H1 (cell line): ENCODE results near the gene DAPK2. TPM values are rescaled to one million over a fixed set of nuclear protein-coding genes. Genes with fewer than 3 reads are reported as not detected.

ENCODE experiments used
- CTCF ChIA-PET: fragments of 300-600 bp; sonication (Branson Sonifier 250); formaldehyde crosslinking; loops from one replicate; lab custom pipeline; 2021; ENCODE audit not compliant: partially characterized antibody; lab: Charles Lee
- POLR2A ChIA-PET: fragments of 300-600 bp; sonication (Branson Sonifier 250); formaldehyde crosslinking; loops from one replicate; lab custom pipeline; 2021; ENCODE audit warnings: inconsistent platforms; ENCODE audit not compliant: partially characterized antibody; lab: Charles Lee
- DNase-seq, 2 experiments: peaks; one replicate each; pipeline versions ENCODE4 v3.0.0 to v3.0.0-alpha.2; 2010 to 2022; ENCODE audit warnings: low spot score in 2 of 2, low read depth in 1 of 2, mixed read lengths in 1 of 2
- FAIRE-seq: peaks from 2 replicates; lab custom pipeline; 2011; peaks lifted over from hg19 to GRCh38; lab: Jason Lieb, UNC
- H2AFZ ChIP-seq: 2 replicates; pipeline ENCODE4 v1.8.1; 2012; ENCODE audit warnings: low read length, inconsistent platforms
- H2AK5ac ChIP-seq: 2 replicates; pipeline ENCODE4 v1.6.1; 2013; ENCODE audit warnings: low read depth, low read length
- H2BK120ac ChIP-seq: replicated peaks from 2 replicates; pipeline ENCODE3; 2013; ENCODE audit warnings: low read depth, low read length, inconsistent platforms
- H2BK12ac ChIP-seq: 2 replicates; pipeline ENCODE4 v1.6.1; 2013; ENCODE audit warnings: low read depth, low read length
- H2BK15ac ChIP-seq: 2 replicates; pipeline ENCODE4 v1.6.1; 2013; ENCODE audit warnings: low read length
- H2BK20ac ChIP-seq: 2 replicates; pipeline ENCODE4 v1.6.1; 2013; ENCODE audit warnings: low read length
- H2BK5ac ChIP-seq: 2 replicates; pipeline ENCODE4 v1.6.1; 2013; ENCODE audit warnings: low read depth, low read length
- H3K14ac ChIP-seq: 2 replicates; pipeline ENCODE4 v1.6.1; 2013; ENCODE audit warnings: inconsistent platforms; ENCODE audit not compliant: insufficient read length
- H3K18ac ChIP-seq: 2 replicates; pipeline ENCODE4 v1.6.1; 2013; ENCODE audit warnings: low read length; ENCODE audit errors: extremely low read depth
- H3K23ac ChIP-seq: 2 replicates; pipeline ENCODE4 v1.6.1; 2013; ENCODE audit warnings: inconsistent platforms; ENCODE audit not compliant: insufficient read length
- H3K23me2 ChIP-seq: 2 replicates; pipeline ENCODE4 v1.6.1; 2013; ENCODE audit warnings: low read depth, low read length
- H3K27ac ChIP-seq: 2 replicates; pipeline ENCODE4 v1.6.1; 2011; ENCODE audit warnings: low read depth, low read length, inconsistent platforms
- H3K27me3 ChIP-seq, 4 experiments: replicated peaks in 1 of 4; 1 replicate in 1 of 4; 2 replicates in 3 of 4; pipeline versions ENCODE4 v1.6.1 to v1.8.1; 2011 to 2013; ENCODE audit warnings: low read length in 3 of 4, mild to moderate bottlenecking in 3 of 4, inconsistent platforms in 2 of 4, mixed read lengths in 2 of 4, moderate library complexity in 1 of 4; ENCODE audit not compliant: control insufficient read depth in 3 of 4, insufficient read depth in 3 of 4; ENCODE audit errors: extremely low read depth in 1 of 4
- H3K36me3 ChIP-seq, 4 experiments: 2 replicates each; pipeline versions ENCODE4 v1.6.1 to v1.8.1; 2011 to 2013; ENCODE audit warnings: mild to moderate bottlenecking in 4 of 4, low read length in 3 of 4, moderate library complexity in 2 of 4, control low read depth in 1 of 4, inconsistent platforms in 1 of 4; ENCODE audit not compliant: insufficient read depth in 4 of 4, control insufficient read depth in 2 of 4
- H3K4ac ChIP-seq: replicated peaks from 2 replicates; pipeline ENCODE3; 2013; ENCODE audit warnings: low read length, low read depth, mixed read lengths, inconsistent platforms; ENCODE audit not compliant: insufficient read length
- H3K4me1 ChIP-seq, 4 experiments: replicated peaks in 1 of 4; 1 replicate in 1 of 4; 2 replicates in 3 of 4; pipeline versions ENCODE4 v1.6.1 to v1.8.1; 2011 to 2013; ENCODE audit warnings: low read length in 3 of 4, inconsistent platforms in 2 of 4, mixed read lengths in 1 of 4; ENCODE audit not compliant: insufficient read depth in 4 of 4, control insufficient read depth in 3 of 4
- H3K4me2 ChIP-seq, 2 experiments: 2 replicates each; pipeline versions ENCODE4 v1.6.1 to v1.8.1; 2011 to 2013; ENCODE audit warnings: low read depth in 2 of 2, low read length in 2 of 2, control low read depth in 1 of 2, inconsistent platforms in 1 of 2, mild to moderate bottlenecking in 1 of 2; ENCODE audit not compliant: insufficient read depth in 1 of 2
- H3K4me3 ChIP-seq, 4 experiments: fragments of 200-600, 300-600 bp in 1 of 4; sonication (generic), shearing (Covaris generic), sonication (Bioruptor Twin) in 1 of 4; 2 replicates each; pipeline versions ENCODE4 v1.5.1 to v1.8.1; 2011 to 2016; ENCODE audit warnings: low read length in 4 of 4, low read depth in 3 of 4, control low read depth in 2 of 4, inconsistent platforms in 2 of 4, mild to moderate bottlenecking in 2 of 4, mixed read lengths in 1 of 4, moderate library complexity in 1 of 4; ENCODE audit not compliant: insufficient read depth in 2 of 4; ENCODE audit errors: extremely low read depth in 1 of 4
- H3K56ac ChIP-seq: replicated peaks from 2 replicates; pipeline ENCODE3; 2013; ENCODE audit warnings: low read depth, mild to moderate bottlenecking, mixed read lengths, low read length, inconsistent platforms; ENCODE audit not compliant: insufficient read length
- H3K79me1 ChIP-seq: 2 replicates; pipeline ENCODE4 v1.6.1; 2013; ENCODE audit warnings: low read depth, low read length, control low read depth
- H3K79me2 ChIP-seq, 2 experiments: 2 replicates each; pipeline versions ENCODE4 v1.6.1 to v1.8.1; 2012 to 2013; ENCODE audit warnings: low read length in 2 of 2, mild to moderate bottlenecking in 2 of 2, inconsistent platforms in 1 of 2; ENCODE audit not compliant: insufficient read depth in 2 of 2, control insufficient read depth in 1 of 2
- H3K9ac ChIP-seq, 4 experiments: replicated peaks in 1 of 4; 1 replicate in 1 of 4; 2 replicates in 3 of 4; pipeline versions ENCODE4 v1.6.1 to v1.8.1; 2011 to 2013; ENCODE audit warnings: low read depth in 3 of 4, low read length in 3 of 4, control low read depth in 2 of 4, mild to moderate bottlenecking in 2 of 4, moderate library complexity in 2 of 4, inconsistent platforms in 1 of 4; ENCODE audit errors: extremely low read depth in 1 of 4
- H3K9me3 ChIP-seq, 2 experiments: 2 replicates each; pipeline versions ENCODE4 v1.6.1 to v1.8.1; 2012 to 2013; ENCODE audit warnings: mild to moderate bottlenecking in 2 of 2, moderate library complexity in 2 of 2, control low read depth in 1 of 2, inconsistent platforms in 1 of 2, low read depth in 1 of 2, low read length in 1 of 2, mixed read lengths in 1 of 2; ENCODE audit not compliant: insufficient read depth in 2 of 2
- H4K20me1 ChIP-seq, 2 experiments: replicated peaks in 1 of 2; 2 replicates each; pipeline versions ENCODE3 to v1.8.1; 2011 to 2013; ENCODE audit warnings: inconsistent platforms in 2 of 2, low read length in 2 of 2, mild to moderate bottlenecking in 1 of 2; ENCODE audit not compliant: insufficient read depth in 2 of 2, control insufficient read depth in 1 of 2
- H4K5ac ChIP-seq: 2 replicates; pipeline ENCODE4 v1.6.1; 2013; ENCODE audit warnings: low read length, low read depth, mixed read lengths, inconsistent platforms; ENCODE audit not compliant: insufficient read length
- H4K8ac ChIP-seq: 2 replicates; pipeline ENCODE4 v1.8.0; 2013; ENCODE audit warnings: mild to moderate bottlenecking, moderate library complexity, low read length, inconsistent platforms; ENCODE audit not compliant: insufficient read depth; ENCODE audit errors: extremely low read depth
- H4K91ac ChIP-seq: replicated peaks from 2 replicates; pipeline ENCODE3; 2013; ENCODE audit warnings: low read length, mixed read lengths, inconsistent platforms; ENCODE audit not compliant: insufficient read length
- CBX5 ChIP-seq: fragments of 300-800, 300-1000 bp; sonication (generic); IDR thresholded peaks from 2 replicates; pipeline ENCODE4 v1.7.1; 2016; ENCODE audit warnings: antibody characterized with exemption, low read length, low read depth
- EZH2 ChIP-seq: fragments of 200-600 bp; sonication (generic); IDR thresholded peaks from 2 replicates; pipeline ENCODE4 v1.7.1; 2012; ENCODE audit warnings: low read depth, mild to moderate bottlenecking, moderate library complexity, low read length, inconsistent platforms; ENCODE audit not compliant: severe bottlenecking
- HDAC2 ChIP-seq, 2 experiments: fragments of 300-600 bp in 1 of 2; sonication (generic) in 1 of 2; IDR thresholded peaks; 2 replicates each; pipeline ENCODE4 v1.6.1; 2011 to 2012; ENCODE audit warnings: low read depth in 2 of 2, low read length in 2 of 2, mild to moderate bottlenecking in 2 of 2, moderate library complexity in 2 of 2, borderline replicate concordance in 1 of 2, inconsistent platforms in 1 of 2
- MAFK ChIP-seq: IDR thresholded peaks from 2 replicates; pipeline ENCODE4 v1.6.1; 2012; ENCODE audit warnings: low read depth, mild to moderate bottlenecking, improper control_type of control experiment, low read length
- TCF12 ChIP-seq: IDR thresholded peaks from 2 replicates; pipeline ENCODE4 v1.6.1; 2011; ENCODE audit warnings: low read depth, mild to moderate bottlenecking, low read length
- USF2 ChIP-seq: IDR thresholded peaks from 2 replicates; pipeline ENCODE4 v1.6.1; 2011; ENCODE audit warnings: low read length, improper control_type of control experiment
- ZNF274 ChIP-seq: IDR thresholded peaks from 2 replicates; pipeline ENCODE4 v1.7.0; 2012; ENCODE audit warnings: low read length, borderline replicate concordance; ENCODE audit errors: extremely low read depth
- WGBS, 2 experiments: shearing (Covaris generic) in 1 of 2; methylation state at CpG; one replicate each; pipeline versions ENCODE4 v1.1.6 to v1.1.7; 2013 to 2015; ENCODE audit warnings: low lambda C conversion rate in 2 of 2, mixed read lengths in 2 of 2, inconsistent platforms in 1 of 2, low coverage in 1 of 2, missing lambda C conversion rate in 1 of 2; ENCODE audit not compliant: insufficient replicate concordance in 2 of 2, insufficient coverage in 1 of 2, insufficient read length in 1 of 2; ENCODE audit errors: extremely low coverage in 1 of 2, missing lambda C conversion rate in 1 of 2; 5-methylcytosine and 5-hydroxymethylcytosine counted together
- polyA plus RNA-seq, 7 experiments: library from polyadenylated mRNA; depleted of rRNA in 3 of 7; stranded (reverse) in 5 of 7; unstranded in 2 of 7; fragments of >200 nt in 5 of 7; fragments of 200-250 nt in 2 of 7; gene quantifications; 1 replicate in 5 of 7; 2 replicates in 1 of 7; 4 replicates in 1 of 7; pipeline versions ENCODE4 v1.2.1 to v1.2.3, GENCODE V29; 2011 to 2013; ENCODE audit warnings: missing spikeins in 2 of 7, mixed read lengths in 2 of 7
- total RNA-seq: library from RNA; stranded (reverse); fragmentation: NEBNext Ultra II Directional; extraction: Animal tissue kit (Norgen Biotek cat#: 25700); gene quantifications from 2 replicates; pipeline ENCODE4 v1.2.1, GENCODE V29; 2021

Gene DAPK2
- total and polyA plus RNA-seq, 2 of the 8 experiments (the other 6 are each of a cell fraction or from before 2014, with no cell fraction given): 1.8 to 2.9 TPM

- H3K4me2 ChIP-seq: peak within 1 kb of the TSS; percentile 85 to 92
- H3K27ac ChIP-seq: peak within 1 kb of the TSS; percentile 66
- 2% methylated on average over 38 of the region's 41 CpGs; no CpG with 5 or more reads in 1 of the 2 experiments for WGBS, 2 experiments
- peaks cover 12% of the 10 kb centered on the region for H3K23me2 ChIP-seq
- H3K36me3 ChIP-seq: peaks cover 0 to 9% (median 0%) of the 10 kb centered on the region in 4 experiments; a peak in 2 of 8 replicates
- POLR2A ChIA-PET: interaction anchor here (0.6 to 2.1 kb wide), 16 partner anchors 10 to 493 kb away, joined by 3 to 10 read pairs (median 3); partner anchors contain the start of gene PPIB
- H2BK12ac ChIP-seq: peak within 1 kb of the TSS; percentile 75
- H4K20me1 ChIP-seq: peaks cover 0 to 2% of the 10 kb centered on the region in 2 experiments
- FAIRE-seq (peak; percentile 65), DNase-seq (peak; percentile 88 to 95)
- H2BK20ac ChIP-seq: peak within 1 kb of the TSS; percentile 75
- peak within 1 kb of the TSS; percentile 98 for H3K18ac ChIP-seq
- H2BK5ac ChIP-seq: peak within 1 kb of the TSS; percentile 80
- peak within 1 kb of the TSS; percentile 78 to 92 (median 83) for H3K4me3 ChIP-seq
- H3K4me1 ChIP-seq: peaks cover 2 to 6% (median 4%) of the 10 kb centered on the region in 4 experiments
- peaks cover 4% of the 10 kb centered on the region for H3K79me1 ChIP-seq
- peak within 1 kb of the TSS; percentile 32 to 94 (median 84) for H3K9ac ChIP-seq
- no peak within 1 kb of the TSS for H3K14ac ChIP-seq
- no peak within 1 kb of the TSS for H3K4ac ChIP-seq
- H3K9me3 ChIP-seq: no peaks in the 10 kb centered on the region
- no peaks in the 10 kb centered on the region for H3K27me3 ChIP-seq
- H4K8ac ChIP-seq: peak within 1 kb of the TSS; percentile 88; the same call in 1 of the 2 replicates
- peak within 1 kb of the TSS; percentile 35 for H3K56ac ChIP-seq
- H4K91ac ChIP-seq: no peak within 1 kb of the TSS
- H2BK120ac ChIP-seq: no peak within 1 kb of the TSS
- H4K5ac ChIP-seq: peak within 1 kb of the TSS; percentile 79
- H3K23ac ChIP-seq: no peak within 1 kb of the TSS
- H3K79me2 ChIP-seq: peaks cover 0 to 52% of the 10 kb centered on the region in 2 experiments; a peak in 2 of 4 replicates
- peak within 1 kb of the TSS; percentile 99 for H2AFZ ChIP-seq
- H2AK5ac ChIP-seq: no peak within 1 kb of the TSS
- peak within 1 kb of the TSS; percentile 84; the same call in 1 of the 2 replicates for H2BK15ac ChIP-seq
- CTCF ChIA-PET: interaction anchor here (0.6 to 2.1 kb wide), 9 partner anchors 11 to 293 kb away, joined by 3 to 8 read pairs (median 3); no protein-coding TSS in a partner anchor
- TF ChIP-seq ZNF274 (no peak), TCF12 (no peak), MAFK (no peak), HDAC2 (IDR thresholded peaks at IDR 0.05; ENCODE audit: borderline replicate concordance in 1 of 2, low read depth in 2 of 2, low read length in 2 of 2) (0 out of 4 replicates have a peak, but pooled peaks of 1 of the 2 experiments have one; percentile 33), CBX5 (no peak), USF2 (no peak), EZH2 (no peak)
Measured at GRCh38 chr15:64093627-64094417, 47.5 kb upstream of the DAPK2 start, which contains the start of gene CIAO2A. Gene CIAO2A, minus strand, starts transcription at chr15:64093838. Its CDS starts 70 bp downstream, at chr15:64093768.
